WTC11 (cell line): ENCODE measurements around the gene RMC1. TPM values are rescaled to one million over a fixed set of nuclear protein-coding genes. Genes with fewer than 3 reads are reported as not detected.

ENCODE experiments used
- ATAC-seq: fragments of 200-7000 bp; cut with Tn5 transposase; 2 replicates; pipeline ENCODE4 v1.10.0; 2021; ENCODE audit warnings: mild to moderate bottlenecking, moderate library complexity
- CTCF ChIA-PET: fragments of 300-600 bp; sonication (Branson Sonifier 250); formaldehyde crosslinking; loops from one replicate; lab custom pipeline; 2021; ENCODE audit warnings: antibody characterized with exemption; lab: Charles Lee
- POLR2A ChIA-PET: fragments of 350-600 bp; sonication (Branson Sonifier 250); formaldehyde crosslinking; loops from one replicate; lab custom pipeline; 2021; ENCODE audit warnings: antibody characterized with exemption; lab: Charles Lee
- DNase-seq: peaks from one replicate; pipeline ENCODE4 v3.0.0; 2021; ENCODE audit warnings: low spot score
- H3K27ac Mint-ChIP-seq: 2 replicates; pipeline ENCODE4 v1.8.0; 2021; ENCODE audit warnings: mixed read lengths
- H3K27me3 Mint-ChIP-seq: 2 replicates; pipeline ENCODE4 v1.8.0; 2021; ENCODE audit warnings: low read depth, mild to moderate bottlenecking, moderate library complexity, mixed read lengths
- H3K36me3 Mint-ChIP-seq: 2 replicates; pipeline ENCODE4 v1.8.0; 2021; ENCODE audit warnings: mixed read lengths
- H3K4me1 Mint-ChIP-seq: 2 replicates; pipeline ENCODE4 v1.8.0; 2022; ENCODE audit warnings: mixed read lengths
- H3K4me3 Mint-ChIP-seq: 2 replicates; pipeline ENCODE4 v1.8.0; 2021; ENCODE audit warnings: mild to moderate bottlenecking, moderate library complexity, mixed read lengths
- H3K9me3 Mint-ChIP-seq: 2 replicates; pipeline ENCODE4 v1.8.0; 2021; ENCODE audit warnings: mixed read lengths
- CREB1 ChIP-seq: sonication (generic); formaldehyde crosslinking; IDR thresholded peaks from 2 replicates; pipeline ENCODE4 v1.8.0; 2023; ENCODE audit warnings: mild to moderate bottlenecking, missing genetic modification reagents
- EMX1 ChIP-seq: fragments of 250-450 bp; sonication (Bioruptor Pico); IDR thresholded peaks from 2 replicates; pipeline ENCODE4 v1.8.0; 2021; ENCODE audit warnings: mild to moderate bottlenecking
- SOX15 ChIP-seq: fragments of 250-450 bp; sonication (Bioruptor Pico); IDR thresholded peaks from 2 replicates; pipeline ENCODE4 v1.9.0; 2021; ENCODE audit warnings: mild to moderate bottlenecking
- ZNF219 ChIP-seq: sonication (generic); formaldehyde crosslinking; IDR thresholded peaks from 2 replicates; pipeline ENCODE4 v1.8.0; 2023; ENCODE audit warnings: missing genetic modification reagents, mild to moderate bottlenecking, borderline replicate concordance
- ZNF416 ChIP-seq: fragments of 250-450 bp; sonication (Bioruptor Pico); IDR thresholded peaks from 2 replicates; pipeline ENCODE4 v1.9.0; 2021; ENCODE audit warnings: mild to moderate bottlenecking, inconsistent platforms
- total RNA-seq: library from RNA; stranded (reverse); gene quantifications from 3 replicates; pipeline ENCODE4 v1.2.3, GENCODE V29; 2021
- TF ChIP-seq, protein P1 (sequence below): sonication (generic); formaldehyde crosslinking; IDR thresholded peaks from 2 replicates; pipeline ENCODE4 v1.8.1; 2023; ENCODE audit warnings: mild to moderate bottlenecking, missing genetic modification reagents, moderate library complexity
- TF ChIP-seq, protein P2 (sequence below): sonication (generic); formaldehyde crosslinking; conservative IDR thresholded peaks from 2 replicates; pipeline ENCODE4 v1.8.1; 2022; ENCODE audit warnings: mild to moderate bottlenecking, missing genetic modification reagents
- TF ChIP-seq, protein P3 (sequence below): sonication (generic); formaldehyde crosslinking; IDR thresholded peaks from 2 replicates; pipeline ENCODE4 v1.8.1; 2023; ENCODE audit warnings: mild to moderate bottlenecking, missing genetic modification reagents
- TF ChIP-seq, protein P4 (sequence below): fragments of 250-450 bp; sonication (Bioruptor Pico); IDR thresholded peaks from 2 replicates; pipeline ENCODE4 v1.9.0; 2021; ENCODE audit warnings: mild to moderate bottlenecking
- TF ChIP-seq, protein P5 (sequence below): sonication (generic); formaldehyde crosslinking; IDR thresholded peaks from 2 replicates; pipeline ENCODE4 v1.8.1; 2022; ENCODE audit warnings: low read depth, mild to moderate bottlenecking, moderate library complexity, missing genetic modification reagents, borderline replicate concordance
- TF ChIP-seq, protein P6 (sequence below): sonication (generic); formaldehyde crosslinking; IDR thresholded peaks from 2 replicates; pipeline ENCODE4 v1.8.0; 2022; ENCODE audit warnings: mild to moderate bottlenecking, missing genetic modification reagents
- TF ChIP-seq, protein P7 (sequence below): sonication (generic); formaldehyde crosslinking; IDR thresholded peaks from 2 replicates; pipeline ENCODE4 v1.8.0; 2023; ENCODE audit warnings: mild to moderate bottlenecking, missing genetic modification reagents
- TF ChIP-seq, protein P8 (sequence below): sonication (generic); formaldehyde crosslinking; IDR thresholded peaks from 2 replicates; pipeline ENCODE4 v1.8.0; 2022; ENCODE audit warnings: mild to moderate bottlenecking, missing genetic modification reagents
- TF ChIP-seq, protein P9 (sequence below): sonication (generic); formaldehyde crosslinking; IDR thresholded peaks from 2 replicates; pipeline ENCODE4 v1.8.1; 2022; ENCODE audit warnings: low read depth, missing genetic modification reagents, borderline replicate concordance

The RMC1 gene
- total RNA-seq, 1 experiment from 2014 or later = 15.6 TPM

DNA sequence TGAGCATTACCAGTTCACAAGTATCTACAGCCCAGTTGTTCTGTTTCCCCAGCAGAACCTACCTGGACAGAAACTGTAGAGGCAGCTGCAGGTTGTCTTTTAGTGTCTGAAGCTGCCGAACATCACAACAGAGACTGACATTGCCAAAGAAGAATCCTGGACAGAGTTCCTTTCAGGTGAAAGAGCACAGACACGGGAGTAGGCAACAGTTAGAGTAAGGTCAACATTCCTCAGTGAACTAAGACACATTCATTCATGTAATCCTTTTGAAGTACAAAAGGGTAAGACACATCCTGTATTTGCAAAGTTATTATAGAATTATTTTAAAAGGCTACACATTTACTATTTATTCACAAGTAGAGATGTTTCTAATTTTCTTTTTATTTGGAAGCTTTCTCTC lies 68.7 kb downstream of the RMC1 start:
- ChIA-PET POLR2A (no interaction called here), CTCF (no interaction called here)
- no peak for ATAC-seq
- Mint-ChIP-seq H3K4me1 (peaks cover 16% of the 10 kb centered on the region), H3K36me3 (peaks cover 50% of the 10 kb centered on the region), H3K4me3 (no peak overlapping the region), H3K27me3 (no peaks in the 10 kb centered on the region), H3K9me3 (no peaks in the 10 kb centered on the region), H3K27ac (no peak overlapping the region)
- no peak for DNase-seq
- TF ChIP-seq CREB1 = no peak
- TF ChIP-seq, protein P1, sequence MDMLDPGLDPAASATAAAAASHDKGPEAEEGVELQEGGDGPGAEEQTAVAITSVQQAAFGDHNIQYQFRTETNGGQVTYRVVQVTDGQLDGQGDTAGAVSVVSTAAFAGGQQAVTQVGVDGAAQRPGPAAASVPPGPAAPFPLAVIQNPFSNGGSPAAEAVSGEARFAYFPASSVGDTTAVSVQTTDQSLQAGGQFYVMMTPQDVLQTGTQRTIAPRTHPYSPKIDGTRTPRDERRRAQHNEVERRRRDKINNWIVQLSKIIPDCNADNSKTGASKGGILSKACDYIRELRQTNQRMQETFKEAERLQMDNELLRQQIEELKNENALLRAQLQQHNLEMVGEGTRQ (CRISPR knock-in tag) = no peak
- TF ChIP-seq, protein P2, sequence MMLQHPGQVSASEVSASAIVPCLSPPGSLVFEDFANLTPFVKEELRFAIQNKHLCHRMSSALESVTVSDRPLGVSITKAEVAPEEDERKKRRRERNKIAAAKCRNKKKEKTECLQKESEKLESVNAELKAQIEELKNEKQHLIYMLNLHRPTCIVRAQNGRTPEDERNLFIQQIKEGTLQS (CRISPR knock-in tag) = no peak

DNA sequence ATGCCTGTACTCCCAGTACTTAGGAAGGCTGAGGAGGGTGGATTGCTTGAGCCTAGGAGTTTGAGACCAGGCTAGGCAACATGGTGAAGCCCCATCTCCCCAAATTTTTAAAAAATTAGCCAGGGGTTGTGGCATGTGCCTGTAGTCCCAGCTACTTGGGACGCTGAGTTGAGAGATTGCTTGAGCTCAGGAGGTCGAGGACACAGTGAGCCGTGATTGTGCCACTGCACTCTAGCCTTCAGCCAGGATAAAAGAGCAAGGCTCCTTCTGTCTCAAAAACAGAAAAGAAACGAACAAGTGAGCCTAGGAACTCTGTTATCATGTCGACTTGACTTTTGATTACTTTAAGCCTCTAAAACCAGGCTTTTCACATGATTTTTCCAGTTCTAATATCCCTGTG lies 69.3 kb downstream of the RMC1 start:
- H3K4me1 Mint-ChIP-seq = peaks cover 16% of the 10 kb centered on the region
- no peak for DNase-seq
- no peak for ATAC-seq
- TF ChIP-seq, protein P3, sequence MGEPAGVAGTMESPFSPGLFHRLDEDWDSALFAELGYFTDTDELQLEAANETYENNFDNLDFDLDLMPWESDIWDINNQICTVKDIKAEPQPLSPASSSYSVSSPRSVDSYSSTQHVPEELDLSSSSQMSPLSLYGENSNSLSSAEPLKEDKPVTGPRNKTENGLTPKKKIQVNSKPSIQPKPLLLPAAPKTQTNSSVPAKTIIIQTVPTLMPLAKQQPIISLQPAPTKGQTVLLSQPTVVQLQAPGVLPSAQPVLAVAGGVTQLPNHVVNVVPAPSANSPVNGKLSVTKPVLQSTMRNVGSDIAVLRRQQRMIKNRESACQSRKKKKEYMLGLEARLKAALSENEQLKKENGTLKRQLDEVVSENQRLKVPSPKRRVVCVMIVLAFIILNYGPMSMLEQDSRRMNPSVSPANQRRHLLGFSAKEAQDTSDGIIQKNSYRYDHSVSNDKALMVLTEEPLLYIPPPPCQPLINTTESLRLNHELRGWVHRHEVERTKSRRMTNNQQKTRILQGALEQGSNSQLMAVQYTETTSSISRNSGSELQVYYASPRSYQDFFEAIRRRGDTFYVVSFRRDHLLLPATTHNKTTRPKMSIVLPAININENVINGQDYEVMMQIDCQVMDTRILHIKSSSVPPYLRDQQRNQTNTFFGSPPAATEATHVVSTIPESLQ = no peak
- H3K4me3 Mint-ChIP-seq = no peak overlapping the region
- POLR2A ChIA-PET = no interaction called here
- no peak overlapping the region for H3K27ac Mint-ChIP-seq
- CTCF ChIA-PET = no interaction called here
- peaks cover 44% of the 10 kb centered on the region for H3K36me3 Mint-ChIP-seq
- no peaks in the 10 kb centered on the region for H3K27me3 Mint-ChIP-seq
- H3K9me3 Mint-ChIP-seq = no peaks in the 10 kb centered on the region

DNA sequence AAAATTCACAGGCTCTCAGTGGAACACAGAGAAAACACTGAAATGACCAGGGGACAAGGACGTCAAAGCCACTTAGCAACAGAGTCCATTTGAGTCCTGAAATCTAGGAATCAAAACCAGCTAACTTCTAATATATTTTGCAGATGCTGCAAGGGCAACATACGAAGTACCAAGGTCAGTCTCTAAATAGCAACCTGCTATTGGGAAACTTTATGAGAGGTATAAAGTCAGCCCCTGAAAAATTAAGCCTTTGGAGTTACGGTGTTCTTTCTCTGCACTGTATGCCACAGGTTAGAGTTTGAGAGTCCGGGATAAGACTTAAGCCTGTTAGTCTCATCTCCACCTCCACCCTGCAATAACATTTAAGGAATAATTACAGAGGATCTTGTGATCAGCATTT lies 69.7 kb downstream of the RMC1 start:
- no peaks in the 10 kb centered on the region for H3K27me3 Mint-ChIP-seq
- peaks cover 16% of the 10 kb centered on the region for H3K4me1 Mint-ChIP-seq
- ATAC-seq (no peak), DNase-seq (no peak)
- H3K4me3 Mint-ChIP-seq = no peak overlapping the region
- TF ChIP-seq, protein P4, sequence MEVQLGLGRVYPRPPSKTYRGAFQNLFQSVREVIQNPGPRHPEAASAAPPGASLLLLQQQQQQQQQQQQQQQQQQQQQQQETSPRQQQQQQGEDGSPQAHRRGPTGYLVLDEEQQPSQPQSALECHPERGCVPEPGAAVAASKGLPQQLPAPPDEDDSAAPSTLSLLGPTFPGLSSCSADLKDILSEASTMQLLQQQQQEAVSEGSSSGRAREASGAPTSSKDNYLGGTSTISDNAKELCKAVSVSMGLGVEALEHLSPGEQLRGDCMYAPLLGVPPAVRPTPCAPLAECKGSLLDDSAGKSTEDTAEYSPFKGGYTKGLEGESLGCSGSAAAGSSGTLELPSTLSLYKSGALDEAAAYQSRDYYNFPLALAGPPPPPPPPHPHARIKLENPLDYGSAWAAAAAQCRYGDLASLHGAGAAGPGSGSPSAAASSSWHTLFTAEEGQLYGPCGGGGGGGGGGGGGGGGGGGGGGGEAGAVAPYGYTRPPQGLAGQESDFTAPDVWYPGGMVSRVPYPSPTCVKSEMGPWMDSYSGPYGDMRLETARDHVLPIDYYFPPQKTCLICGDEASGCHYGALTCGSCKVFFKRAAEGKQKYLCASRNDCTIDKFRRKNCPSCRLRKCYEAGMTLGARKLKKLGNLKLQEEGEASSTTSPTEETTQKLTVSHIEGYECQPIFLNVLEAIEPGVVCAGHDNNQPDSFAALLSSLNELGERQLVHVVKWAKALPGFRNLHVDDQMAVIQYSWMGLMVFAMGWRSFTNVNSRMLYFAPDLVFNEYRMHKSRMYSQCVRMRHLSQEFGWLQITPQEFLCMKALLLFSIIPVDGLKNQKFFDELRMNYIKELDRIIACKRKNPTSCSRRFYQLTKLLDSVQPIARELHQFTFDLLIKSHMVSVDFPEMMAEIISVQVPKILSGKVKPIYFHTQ (CRISPR knock-in tag) = no peak
- TF ChIP-seq, protein P5, sequence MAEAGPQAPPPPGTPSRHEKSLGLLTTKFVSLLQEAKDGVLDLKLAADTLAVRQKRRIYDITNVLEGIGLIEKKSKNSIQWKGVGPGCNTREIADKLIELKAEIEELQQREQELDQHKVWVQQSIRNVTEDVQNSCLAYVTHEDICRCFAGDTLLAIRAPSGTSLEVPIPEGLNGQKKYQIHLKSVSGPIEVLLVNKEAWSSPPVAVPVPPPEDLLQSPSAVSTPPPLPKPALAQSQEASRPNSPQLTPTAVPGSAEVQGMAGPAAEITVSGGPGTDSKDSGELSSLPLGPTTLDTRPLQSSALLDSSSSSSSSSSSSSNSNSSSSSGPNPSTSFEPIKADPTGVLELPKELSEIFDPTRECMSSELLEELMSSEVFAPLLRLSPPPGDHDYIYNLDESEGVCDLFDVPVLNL (CRISPR knock-in tag) = no peak
- TF ChIP-seq, protein P6, sequence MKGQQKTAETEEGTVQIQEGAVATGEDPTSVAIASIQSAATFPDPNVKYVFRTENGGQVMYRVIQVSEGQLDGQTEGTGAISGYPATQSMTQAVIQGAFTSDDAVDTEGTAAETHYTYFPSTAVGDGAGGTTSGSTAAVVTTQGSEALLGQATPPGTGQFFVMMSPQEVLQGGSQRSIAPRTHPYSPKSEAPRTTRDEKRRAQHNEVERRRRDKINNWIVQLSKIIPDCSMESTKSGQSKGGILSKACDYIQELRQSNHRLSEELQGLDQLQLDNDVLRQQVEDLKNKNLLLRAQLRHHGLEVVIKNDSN (CRISPR knock-in tag) = no peak
- TF ChIP-seq ZNF219 (CRISPR knock-in tag) = no peak
- H3K36me3 Mint-ChIP-seq = peaks cover 43% of the 10 kb centered on the region
- CTCF ChIA-PET = no interaction called here
- H3K9me3 Mint-ChIP-seq = no peaks in the 10 kb centered on the region
- no peak overlapping the region for H3K27ac Mint-ChIP-seq
- POLR2A ChIA-PET = no interaction called here

DNA sequence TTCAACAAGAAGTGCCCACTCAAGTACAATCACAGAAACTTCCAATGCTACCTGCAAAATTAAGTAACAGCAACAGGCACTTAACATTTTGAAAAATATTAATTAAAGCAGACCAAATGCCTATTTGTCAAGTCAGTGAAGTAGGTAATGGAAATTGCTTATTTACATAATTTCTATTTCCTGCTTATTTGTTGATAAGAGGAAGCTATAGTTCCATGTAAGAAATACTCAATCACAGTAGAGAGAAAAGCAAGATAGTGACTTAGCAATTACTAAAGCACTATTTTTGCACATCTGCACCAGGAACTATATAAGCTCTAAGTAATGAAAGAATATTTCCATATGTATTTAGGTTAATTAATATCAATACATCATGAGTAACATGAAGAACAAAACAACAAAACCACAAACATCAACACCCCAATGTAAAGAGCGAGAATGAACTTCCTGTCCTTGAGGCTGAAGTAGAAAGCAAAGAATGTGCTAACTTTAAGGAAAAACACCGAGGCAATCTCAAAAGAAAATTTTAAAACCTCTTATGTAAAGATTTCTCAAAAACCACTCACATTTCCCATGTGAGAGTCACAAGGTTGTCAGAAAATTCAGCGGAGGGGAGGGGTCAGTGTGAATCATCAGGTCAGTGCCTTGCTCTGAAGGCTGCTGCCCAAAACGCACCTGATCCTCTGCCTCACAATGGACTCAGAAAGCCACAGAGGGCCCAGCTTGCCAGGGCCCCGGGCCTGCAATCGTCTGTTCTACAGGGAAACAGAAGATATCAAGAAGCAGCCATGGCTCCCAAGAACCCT lies 70.5 kb downstream of the RMC1 start:
- ChIA-PET CTCF (no interaction called here), POLR2A (no interaction called here)
- peaks cover 16% of the 10 kb centered on the region for H3K4me1 Mint-ChIP-seq
- peak overlapping the region; percentile 79 for H3K27ac Mint-ChIP-seq
- no peaks in the 10 kb centered on the region for H3K27me3 Mint-ChIP-seq
- H3K4me3 Mint-ChIP-seq = no peak overlapping the region
- DNase-seq (no peak), ATAC-seq (peak; percentile 53; the same call in 1 of the 2 replicates)
- peaks cover 40% of the 10 kb centered on the region for H3K36me3 Mint-ChIP-seq
- no peaks in the 10 kb centered on the region for H3K9me3 Mint-ChIP-seq
- TF ChIP-seq, protein P7, sequence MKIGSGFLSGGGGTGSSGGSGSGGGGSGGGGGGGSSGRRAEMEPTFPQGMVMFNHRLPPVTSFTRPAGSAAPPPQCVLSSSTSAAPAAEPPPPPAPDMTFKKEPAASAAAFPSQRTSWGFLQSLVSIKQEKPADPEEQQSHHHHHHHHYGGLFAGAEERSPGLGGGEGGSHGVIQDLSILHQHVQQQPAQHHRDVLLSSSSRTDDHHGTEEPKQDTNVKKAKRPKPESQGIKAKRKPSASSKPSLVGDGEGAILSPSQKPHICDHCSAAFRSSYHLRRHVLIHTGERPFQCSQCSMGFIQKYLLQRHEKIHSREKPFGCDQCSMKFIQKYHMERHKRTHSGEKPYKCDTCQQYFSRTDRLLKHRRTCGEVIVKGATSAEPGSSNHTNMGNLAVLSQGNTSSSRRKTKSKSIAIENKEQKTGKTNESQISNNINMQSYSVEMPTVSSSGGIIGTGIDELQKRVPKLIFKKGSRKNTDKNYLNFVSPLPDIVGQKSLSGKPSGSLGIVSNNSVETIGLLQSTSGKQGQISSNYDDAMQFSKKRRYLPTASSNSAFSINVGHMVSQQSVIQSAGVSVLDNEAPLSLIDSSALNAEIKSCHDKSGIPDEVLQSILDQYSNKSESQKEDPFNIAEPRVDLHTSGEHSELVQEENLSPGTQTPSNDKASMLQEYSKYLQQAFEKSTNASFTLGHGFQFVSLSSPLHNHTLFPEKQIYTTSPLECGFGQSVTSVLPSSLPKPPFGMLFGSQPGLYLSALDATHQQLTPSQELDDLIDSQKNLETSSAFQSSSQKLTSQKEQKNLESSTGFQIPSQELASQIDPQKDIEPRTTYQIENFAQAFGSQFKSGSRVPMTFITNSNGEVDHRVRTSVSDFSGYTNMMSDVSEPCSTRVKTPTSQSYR = no peak
- TF ChIP-seq, protein P8, sequence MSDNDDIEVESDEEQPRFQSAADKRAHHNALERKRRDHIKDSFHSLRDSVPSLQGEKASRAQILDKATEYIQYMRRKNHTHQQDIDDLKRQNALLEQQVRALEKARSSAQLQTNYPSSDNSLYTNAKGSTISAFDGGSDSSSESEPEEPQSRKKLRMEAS (CRISPR knock-in tag) = no peak
- TF ChIP-seq SOX15 (no peak), EMX1 (no peak), ZNF416 (CRISPR knock-in tag) (no peak)
- TF ChIP-seq, protein P9, sequence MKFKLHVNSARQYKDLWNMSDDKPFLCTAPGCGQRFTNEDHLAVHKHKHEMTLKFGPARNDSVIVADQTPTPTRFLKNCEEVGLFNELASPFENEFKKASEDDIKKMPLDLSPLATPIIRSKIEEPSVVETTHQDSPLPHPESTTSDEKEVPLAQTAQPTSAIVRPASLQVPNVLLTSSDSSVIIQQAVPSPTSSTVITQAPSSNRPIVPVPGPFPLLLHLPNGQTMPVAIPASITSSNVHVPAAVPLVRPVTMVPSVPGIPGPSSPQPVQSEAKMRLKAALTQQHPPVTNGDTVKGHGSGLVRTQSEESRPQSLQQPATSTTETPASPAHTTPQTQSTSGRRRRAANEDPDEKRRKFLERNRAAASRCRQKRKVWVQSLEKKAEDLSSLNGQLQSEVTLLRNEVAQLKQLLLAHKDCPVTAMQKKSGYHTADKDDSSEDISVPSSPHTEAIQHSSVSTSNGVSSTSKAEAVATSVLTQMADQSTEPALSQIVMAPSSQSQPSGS (CRISPR knock-in tag) = no peak
